Activated naive CD4-positive, alpha-beta T cell treated with anti-CD3 and anti-CD28 coated beads, Interleukin-2, amount 50 U/mL, for 16 hours (primary cell): ENCODE data around the gene S100A7A.

Source experiments
- DNase-seq: peaks from one replicate; pipeline ENCODE4 v3.0.0-alpha.2; 2020

Gene S100A7A

GRCh38 chr1:153415850-153416570 lies at the start of gene S100A7A:
TSS of gene S100A7A (plus strand) at chr1:153416520. CDS start at chr1:153418083, 1,563 bp downstream.
- no peak for DNase-seq

- DNase-seq, result no peak
Observed at GRCh38 chr1:153367090-153367489, 49.2 kb upstream of the S100A7A start.

DNA sequence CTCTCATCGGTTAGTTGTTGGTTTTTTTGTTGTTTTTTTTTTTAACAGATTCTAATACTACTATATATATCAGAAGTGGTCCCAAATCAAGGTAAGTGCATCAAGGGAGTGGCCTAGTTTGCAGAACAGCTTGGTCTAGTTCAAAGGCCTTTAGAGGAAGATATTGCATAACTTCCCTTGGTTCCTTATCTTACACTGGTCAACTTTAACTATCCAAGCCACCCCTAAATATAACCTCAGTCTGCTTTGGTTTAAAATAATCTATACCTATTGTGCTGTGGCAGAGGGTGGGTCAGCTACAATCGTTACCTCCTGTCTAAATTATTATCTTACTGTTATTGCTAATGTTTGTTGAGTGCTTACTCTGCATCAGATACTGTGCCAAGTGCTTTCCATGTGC lies 47.8 kb upstream of the S100A7A start:
- no peak for DNase-seq

GRCh38 chr1:153370146-153370545 lies 46.2 kb upstream of the S100A7A start:
- DNase-seq, result no peak

DNA sequence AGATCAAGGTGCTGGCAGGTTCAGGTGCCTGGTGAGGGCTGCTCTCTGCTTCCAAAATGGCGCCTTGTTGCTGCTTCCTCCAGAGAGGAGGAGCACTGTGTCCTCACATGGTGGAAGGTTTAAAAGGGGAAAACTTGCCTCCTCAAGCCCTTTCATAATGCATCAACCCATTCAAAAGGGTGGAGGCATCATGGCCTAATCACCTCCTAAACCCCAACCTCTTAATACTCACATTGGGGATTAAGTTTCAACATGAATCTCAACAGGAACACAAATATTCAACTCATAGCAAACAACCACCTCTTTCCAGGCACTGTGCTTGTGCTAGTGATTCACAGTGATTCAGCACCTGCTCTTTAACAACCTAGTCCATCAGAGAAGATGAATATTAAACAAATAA lies 45.1 kb upstream of the S100A7A start:
- DNase-seq, result no peak

DNA sequence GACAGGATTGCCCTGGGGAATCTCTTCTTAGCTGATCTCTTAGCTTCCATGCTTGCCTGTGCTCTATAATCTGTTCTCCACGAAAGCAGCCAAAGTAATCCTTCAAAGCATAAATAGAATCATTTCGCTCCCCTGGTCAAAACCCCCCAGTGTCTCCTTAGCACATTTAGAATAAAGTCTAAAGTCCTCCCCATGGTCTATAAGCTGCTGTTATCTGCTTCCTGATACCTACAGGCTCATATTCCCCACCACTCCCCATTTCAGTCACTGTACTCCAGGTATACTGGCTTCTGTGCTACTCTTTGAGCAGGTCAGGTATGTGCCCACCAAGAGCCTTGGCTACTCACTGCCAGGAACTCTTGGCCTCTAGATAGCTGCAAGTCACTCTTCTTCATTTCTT lies 43.7 kb upstream of the S100A7A start:
- no peak for DNase-seq

DNA sequence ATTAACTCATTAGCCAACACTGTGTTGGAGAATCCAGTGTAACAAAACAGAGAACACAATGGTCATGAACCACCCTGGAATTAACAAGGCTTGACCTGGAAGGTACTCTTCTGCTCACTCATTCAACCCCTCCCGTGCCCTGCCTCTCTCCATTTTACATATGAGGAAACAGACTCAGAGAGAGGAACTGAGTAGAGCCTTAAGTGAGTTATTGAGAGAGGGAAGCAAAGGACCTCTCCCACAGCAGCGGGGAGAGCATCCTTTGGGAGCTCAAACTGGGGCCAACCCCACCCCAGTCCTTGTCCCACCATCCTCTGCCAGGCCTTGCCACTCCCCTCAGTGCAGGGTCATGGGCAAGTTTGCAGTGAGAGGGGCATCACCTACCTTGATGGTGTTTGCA lies 42.2 kb upstream of the S100A7A start:
- no peak for DNase-seq

DNA sequence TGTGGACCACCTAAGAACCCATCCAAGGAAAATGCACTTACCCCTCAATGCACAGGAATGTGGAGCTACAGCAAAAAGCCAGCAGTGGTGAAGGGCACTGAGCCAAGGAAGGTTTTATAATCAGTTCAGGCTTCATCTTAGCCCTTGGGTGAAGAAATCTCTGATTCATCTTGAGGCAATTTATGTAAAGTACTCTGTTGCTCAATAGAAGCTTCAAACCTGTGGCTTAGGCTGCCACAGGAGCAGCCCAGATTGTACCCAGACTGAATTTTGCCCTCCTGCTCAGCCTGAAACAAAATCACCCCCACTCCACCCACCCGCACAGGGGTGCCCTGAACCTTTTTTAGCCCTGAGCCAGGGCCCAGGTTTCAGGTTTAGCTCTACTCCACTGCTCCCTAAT lies 40.8 kb upstream of the S100A7A start, which contains the start of gene S100A12:
S100A12 (minus strand) TSS at position 111 of the 400 bp plus-strand sequence. CDS start 1,029 bp downstream, outside the sequence.
- DNase-seq, result no peak

DNA sequence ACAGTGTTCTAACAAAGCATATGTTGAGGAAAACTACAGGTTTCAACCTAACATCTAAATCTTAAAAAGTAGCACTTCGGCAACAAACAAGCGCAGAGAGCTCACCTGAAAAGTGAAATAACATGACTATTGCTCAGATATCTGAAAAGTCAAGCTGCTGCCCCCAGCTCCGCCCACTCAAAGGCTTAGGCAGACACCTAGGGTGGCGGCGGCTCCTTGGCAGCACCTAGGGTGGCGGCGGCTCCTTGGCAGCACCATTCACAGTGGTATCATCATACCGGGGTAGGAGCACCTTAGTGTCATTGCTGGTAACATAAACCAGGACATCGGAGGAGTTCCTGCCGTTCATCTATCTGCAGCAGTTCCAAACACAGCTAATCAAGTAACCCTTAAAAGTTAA lies 36.7 kb upstream of the S100A7A start:
- DNase-seq, result no peak

DNA sequence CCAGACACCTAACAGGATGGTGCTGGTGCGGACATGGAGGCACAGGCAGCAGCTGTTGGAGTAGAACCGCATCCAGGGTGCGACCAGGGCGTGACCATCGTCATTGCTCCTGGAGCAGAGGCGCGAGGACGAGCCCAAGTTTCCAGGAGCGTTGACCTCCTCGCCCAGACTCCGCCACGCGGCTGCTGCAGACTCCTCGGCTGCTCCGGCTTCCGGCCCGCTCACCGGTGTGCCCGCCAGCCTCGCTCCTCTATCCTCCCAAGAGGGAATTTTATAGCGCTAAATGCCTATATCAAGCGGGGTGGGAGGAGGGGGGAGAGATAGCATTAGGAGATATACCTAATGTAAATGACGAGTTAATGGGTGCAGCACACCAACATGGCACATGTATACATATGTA lies 35.6 kb upstream of the S100A7A start:
- no peak for DNase-seq

GRCh38 chr1:153384958-153385580 lies 31.3 kb upstream of the S100A7A start:
- DNase-seq, result no peak

- no peak for DNase-seq
Observed at GRCh38 chr1:153386500-153386901, 29.8 kb upstream of the S100A7A start.

- no peak for DNase-seq
Observed at GRCh38 chr1:153387001-153387400, 29.3 kb upstream of the S100A7A start.

DNA sequence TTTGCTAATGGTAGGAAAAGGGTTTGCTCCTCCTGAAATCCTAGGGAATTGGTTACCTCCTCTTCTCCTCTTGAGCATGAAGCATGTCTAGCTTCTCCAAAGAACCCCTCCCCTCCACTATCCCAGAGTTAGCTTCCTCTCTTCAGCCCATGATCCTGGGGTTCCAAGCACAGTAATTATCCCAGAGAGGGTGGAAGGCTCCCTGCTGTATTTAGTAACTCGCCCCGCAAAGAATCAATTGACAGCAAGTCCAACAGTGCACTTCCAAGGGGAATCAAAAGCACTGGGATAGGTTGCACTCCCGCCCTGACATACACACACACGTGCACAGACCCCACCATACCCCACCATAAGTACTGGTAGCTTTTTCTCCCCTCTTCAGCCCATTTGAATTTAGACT lies 28.5 kb upstream of the S100A7A start:
- no peak for DNase-seq

DNA sequence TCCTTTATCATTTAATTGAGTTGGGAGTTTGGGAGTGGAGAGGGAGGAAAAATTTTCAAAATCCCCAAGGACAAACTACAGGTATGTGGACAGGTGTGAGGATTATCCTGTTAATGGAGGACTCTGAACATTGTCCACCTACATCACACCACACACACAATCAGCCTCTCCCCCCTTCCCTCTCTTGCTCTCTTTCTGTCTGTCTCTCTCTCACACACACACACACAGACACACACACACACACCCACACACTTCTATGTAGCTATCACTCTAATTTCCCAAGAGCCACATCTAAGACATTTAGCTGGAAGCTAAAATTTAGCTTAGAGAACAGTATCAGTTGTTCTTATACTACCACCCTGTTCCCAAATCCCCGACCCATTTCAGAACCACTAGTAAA lies 26.9 kb upstream of the S100A7A start:
- no peak for DNase-seq

GRCh38 chr1:153389973-153390879 lies 26.1 kb upstream of the S100A7A start:
- DNase-seq, result no peak

- DNase-seq, result no peak
Observed at GRCh38 chr1:153390938-153391710, 25.2 kb upstream of the S100A7A start, which contains the start of gene S100A8. TSS of gene S100A8 (minus strand) at chr1:153391073. CDS start at chr1:153390535, 538 bp downstream.

DNA sequence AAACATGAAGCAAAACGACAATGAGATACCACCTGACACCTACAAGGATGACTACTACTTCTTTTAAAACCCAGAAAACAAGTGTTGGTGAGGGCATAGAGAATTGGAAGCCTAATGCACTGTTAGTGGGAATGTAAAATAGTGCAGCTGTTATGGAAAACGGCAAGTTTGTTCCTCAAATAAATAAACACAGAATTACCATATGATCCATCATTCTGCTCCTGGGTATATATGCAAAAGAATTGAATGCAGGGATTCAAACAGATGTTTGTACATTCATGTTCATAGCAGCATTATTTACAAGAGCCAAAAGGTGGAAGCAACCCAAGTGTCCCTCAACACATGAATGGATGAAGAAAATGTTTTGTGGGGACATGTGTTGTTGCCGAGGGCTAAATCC lies 24.1 kb upstream of the S100A7A start:
- no peak for DNase-seq

- no peak for DNase-seq
Observed at GRCh38 chr1:153392822-153393221, 23.5 kb upstream of the S100A7A start.

DNA sequence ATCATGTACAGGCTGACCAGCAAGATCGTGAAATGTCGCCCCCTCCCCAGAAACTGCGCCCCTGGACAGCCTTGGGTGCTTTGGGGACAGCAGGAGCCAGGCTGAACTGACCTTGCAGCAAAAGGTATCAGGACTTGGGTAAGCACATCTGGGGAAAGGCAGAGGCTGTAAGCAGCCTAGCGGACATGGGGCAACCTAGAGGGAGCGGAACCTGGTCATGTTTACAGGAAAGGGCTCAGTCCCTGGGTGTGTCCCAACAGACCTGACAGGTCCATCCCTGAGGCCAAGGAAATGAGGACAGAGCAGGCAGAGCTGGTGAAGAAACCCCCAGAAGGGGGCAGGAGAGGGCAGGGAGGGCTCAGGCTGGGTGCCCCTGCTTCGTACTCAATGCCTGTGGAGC lies 22.4 kb upstream of the S100A7A start:
- no peak for DNase-seq

DNA sequence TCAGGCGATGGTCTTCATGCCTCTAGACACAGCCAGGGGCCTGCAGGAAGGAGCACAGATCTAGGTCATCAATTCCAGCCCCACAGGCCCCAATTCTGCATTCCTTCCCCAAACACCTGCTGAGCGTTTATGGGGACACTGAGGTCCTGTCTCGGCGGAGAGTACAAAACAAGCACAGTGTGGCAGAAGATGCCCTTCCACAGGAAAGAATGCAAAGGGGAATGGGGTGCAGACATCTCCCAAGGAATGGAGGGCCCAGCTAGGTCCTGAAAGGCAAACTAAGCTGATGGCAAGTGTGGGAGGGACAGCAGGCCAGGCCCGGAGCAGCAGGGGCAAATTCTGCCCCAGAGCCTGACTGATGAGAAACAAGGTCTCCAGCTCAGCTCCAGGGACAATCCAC lies 21.9 kb upstream of the S100A7A start:
- no peak for DNase-seq

DNA sequence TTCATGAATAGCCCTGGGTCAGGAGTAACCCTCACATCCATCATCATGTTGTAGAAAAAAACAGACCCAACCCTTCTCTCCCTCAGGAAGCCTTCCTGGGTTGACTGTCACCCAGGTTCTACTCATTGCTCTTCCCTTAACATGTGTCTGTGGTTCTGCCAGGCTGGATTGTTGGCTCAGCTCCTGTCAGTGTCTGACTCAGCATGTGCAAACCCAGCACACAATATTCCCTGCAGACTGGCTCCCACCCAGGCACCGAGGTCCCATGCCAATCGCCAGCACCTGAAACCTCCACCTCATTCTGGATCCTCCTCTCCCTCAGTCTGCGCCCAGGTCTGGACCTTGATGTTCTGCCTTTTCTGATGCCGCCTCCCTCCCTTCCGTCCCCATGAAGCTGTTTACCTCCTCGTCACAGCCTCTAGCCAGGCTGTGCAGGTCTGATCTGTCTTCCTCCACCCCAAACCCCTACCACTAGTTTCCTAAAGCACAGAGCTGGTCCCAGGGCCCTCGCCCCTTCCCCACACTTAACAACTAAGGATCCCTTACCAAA lies 21.1 kb upstream of the S100A7A start:
- no peak for DNase-seq
